ENCODE results near the gene XRN2. TPM values are rescaled to one million over a fixed set of nuclear protein-coding genes. Genes with fewer than 3 reads are reported as not detected.
A peak's percentile ranks its signal among the peaks of the same experiment; 100 is the strongest.

XRN2 gene
- total and polyA plus RNA-seq, 2 of the 13 experiments (the other 11 are each of a cell fraction or from before 2014, with no cell fraction given) = 90.3 to 171 TPM

GRCh38 chr20:21303061-21303871, at the start of gene XRN2 (continued):
- TF ChIP-seq TFDP1 (CRISPR knock-in tag; IDR thresholded peaks at IDR 0.05; ENCODE audit: borderline replicate concordance) = peak; percentile 96
- TF ChIP-seq SIX4 (CRISPR knock-in tag; IDR thresholded peaks at IDR 0.05) = no peak; the same call in 1 of the 2 replicates
- peak; percentile 93; the same call in 1 of the 2 replicates for TF ChIP-seq ZBED4 (CRISPR knock-in tag; IDR thresholded peaks at IDR 0.05; ENCODE audit: borderline replicate concordance)
- no peak for TF ChIP-seq NR3C1 (CRISPR knock-in tag; IDR thresholded peaks at IDR 0.05)
- TF ChIP-seq CREB3 (CRISPR knock-in tag; IDR thresholded peaks at IDR 0.05) = peak; percentile 92
- TF ChIP-seq POLR2AphosphoS5 (IDR thresholded peaks at IDR 0.05; ENCODE audit: low read depth, low read length) = peak; percentile 96
- no peak for TF ChIP-seq SETDB1 (CRISPR knock-in tag; IDR thresholded peaks at IDR 0.05; ENCODE audit: borderline replicate concordance)
- no peak for TF ChIP-seq GLMP (CRISPR knock-in tag; IDR thresholded peaks at IDR 0.05; ENCODE audit: borderline replicate concordance)
- TF ChIP-seq ZBTB26 (CRISPR knock-in tag; IDR thresholded peaks at IDR 0.05; ENCODE audit: borderline replicate concordance) = peak; percentile 81
- 0 out of 2 replicates have a peak, but pooled peaks have one; percentile 92 for TF ChIP-seq SNAPC5 (CRISPR knock-in tag; IDR thresholded peaks at IDR 0.05; ENCODE audit: borderline replicate concordance)
- TF ChIP-seq HNF4A (CRISPR knock-in tag; IDR thresholded peaks at IDR 0.05) = peak; percentile 86
- peak; percentile 98; the same call in 1 of the 2 replicates for TF ChIP-seq NFKB2 (CRISPR knock-in tag; IDR thresholded peaks at IDR 0.05; ENCODE audit: borderline replicate concordance)
- TF ChIP-seq ATAD3A (CRISPR knock-in tag; IDR thresholded peaks at IDR 0.05) = no peak
- TF ChIP-seq GLI4 (CRISPR knock-in tag; IDR thresholded peaks at IDR 0.05; ENCODE audit: borderline replicate concordance) = peak; percentile 99
- no peak for TF ChIP-seq ZNF260 (CRISPR knock-in tag; IDR thresholded peaks at IDR 0.05; ENCODE audit: borderline replicate concordance, low read depth)
- TF ChIP-seq AKAP8 (CRISPR knock-in tag; IDR thresholded peaks at IDR 0.05) = 0 out of 2 replicates have a peak, but pooled peaks have one; percentile 61
- TF ChIP-seq SMAD3 (CRISPR knock-in tag; IDR thresholded peaks at IDR 0.05) = peak; percentile 84
- TF ChIP-seq NFIC (IDR thresholded peaks at IDR 0.05; ENCODE audit: low read length) = no peak; the same call in 1 of the 2 replicates
- TF ChIP-seq ZNF790 (CRISPR knock-in tag; IDR thresholded peaks at IDR 0.05; ENCODE audit: borderline replicate concordance) = peak; percentile 98
- peak; percentile 62 for TF ChIP-seq ZNF256 (CRISPR knock-in tag; conservative IDR thresholded peaks at IDR 0.05)

Measured in HepG2 (cell line).